CD4-positive, alpha-beta T cell treated with Interleukin-6 at 100 ng/mL for 8 hours (primary cell): ENCODE data around the gene PPP3R1.

Source experiments
- DNase-seq: peaks from one replicate; pipeline ENCODE4 v3.0.0-alpha.2; 2020; ENCODE audit warnings: mixed read lengths, low spot score

PPP3R1 gene

DNA sequence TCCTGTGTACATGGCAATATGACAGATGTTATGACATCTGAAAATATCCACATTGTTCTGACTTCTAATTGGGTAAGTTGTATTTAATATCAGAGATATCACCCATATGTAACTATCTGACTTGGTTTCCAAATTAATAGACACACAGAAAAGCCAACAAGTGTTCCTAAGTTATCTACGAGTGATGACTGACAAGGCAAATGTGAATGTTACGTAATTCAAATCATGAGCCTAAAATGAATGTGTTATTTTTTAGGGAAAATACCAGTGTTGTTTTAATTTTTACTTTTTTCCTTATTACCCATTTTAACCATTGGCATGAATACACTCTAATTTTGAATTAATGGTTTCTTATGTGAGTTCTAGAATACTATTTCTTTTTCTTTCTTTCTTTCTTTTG is 110.5 kb downstream of the PPP3R1 start:
- DNase-seq: no peak

DNA sequence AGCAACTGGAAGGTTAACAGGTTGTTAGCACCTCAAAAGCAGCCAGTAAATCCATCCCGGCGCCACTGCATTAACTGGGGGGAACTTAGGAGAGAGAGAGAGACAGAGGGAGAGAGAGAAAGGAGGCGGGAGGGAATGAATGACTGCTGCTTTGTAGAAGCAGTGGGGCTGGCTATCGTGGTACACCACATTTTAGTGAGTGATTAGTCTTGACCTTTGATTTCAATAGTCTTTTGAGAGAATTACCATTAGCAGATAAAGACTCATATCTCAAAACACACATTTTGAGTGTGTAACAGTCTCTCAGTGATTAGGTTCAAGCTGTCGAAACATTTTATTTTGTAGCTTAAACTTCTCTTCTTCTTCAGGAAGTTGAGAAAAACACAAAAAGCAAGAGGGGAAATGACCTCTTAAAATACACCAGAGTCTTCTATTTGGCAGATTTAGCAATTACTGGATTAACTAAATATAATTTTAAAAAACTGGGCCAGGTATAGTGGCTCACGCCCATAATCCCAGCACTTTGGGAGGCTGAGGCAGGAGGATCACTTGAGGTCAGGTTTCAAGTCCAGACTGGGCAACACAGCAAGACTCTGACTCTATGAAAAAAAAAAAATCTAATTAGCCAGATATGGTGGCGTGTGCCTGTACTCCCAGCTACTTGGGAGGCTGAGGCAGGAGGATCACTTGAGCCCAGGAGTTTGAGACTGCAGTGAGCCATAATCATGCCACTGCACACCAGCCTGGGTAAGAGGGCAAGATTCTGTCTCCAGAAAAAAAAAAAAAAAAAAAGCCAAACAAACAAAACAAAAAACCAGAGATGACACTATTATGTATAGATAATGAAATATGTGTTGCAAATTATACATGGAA is 116.6 kb downstream of the PPP3R1 start:
- DNase-seq: no peak

DNA sequence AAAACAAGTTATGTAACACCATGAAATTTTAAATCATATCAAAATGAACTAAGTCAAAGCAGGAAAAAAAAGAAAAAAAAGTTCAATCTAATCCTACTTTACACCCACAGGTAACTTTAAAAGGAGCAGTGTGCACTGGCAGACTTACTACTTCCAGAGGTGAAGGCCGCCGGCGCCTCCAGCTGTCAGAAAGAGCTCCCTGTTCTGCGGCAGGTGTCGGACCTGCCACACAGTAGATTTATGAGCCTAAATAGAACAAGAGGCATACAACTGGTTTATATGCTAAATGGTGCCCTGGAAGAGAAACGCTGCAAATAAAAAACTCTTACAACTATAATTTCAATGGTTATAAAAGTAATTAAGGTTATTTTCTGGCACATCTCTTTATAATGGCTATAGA is 117.8 kb downstream of the PPP3R1 start:
- no peak for DNase-seq

DNA sequence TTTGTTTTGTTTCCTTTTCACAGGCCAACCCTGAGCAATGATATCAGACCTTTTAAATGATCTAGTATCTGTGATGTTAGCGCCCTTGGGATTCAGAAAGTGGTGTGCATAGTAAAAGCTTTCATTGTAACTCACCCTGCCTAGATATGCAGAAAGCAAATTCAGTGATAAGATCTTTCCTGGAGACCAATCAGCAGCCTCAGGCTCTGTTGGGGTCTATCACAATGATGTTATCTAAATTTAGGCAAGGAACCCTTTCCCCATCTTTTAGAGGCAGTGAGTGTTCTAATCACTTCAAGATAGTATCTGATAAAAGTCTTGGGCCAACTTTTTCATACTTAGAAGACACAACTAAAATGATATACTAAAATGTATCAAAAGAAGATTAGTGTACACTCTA is 118.2 kb downstream of the PPP3R1 start:
- no peak for DNase-seq
